ENCODE measurements around the gene AGFG2.

Gene AGFG2

GRCh38 chr7:100588438-100588837 is 49.4 kb downstream of the AGFG2 start:
- no peak for DNase-seq

GRCh38 chr7:100589341-100589947 is 50.4 kb downstream of the AGFG2 start:
- no peak for DNase-seq

GRCh38 chr7:100590077-100590737 is 51.2 kb downstream of the AGFG2 start:
- DNase-seq, result no peak

GRCh38 chr7:100591596-100591995 is 52.6 kb downstream of the AGFG2 start:
- no peak for DNase-seq

GRCh38 chr7:100595188-100595587 is 56.2 kb downstream of the AGFG2 start:
- no peak for DNase-seq

GRCh38 chr7:100598425-100598824 is 59.4 kb downstream of the AGFG2 start:
- no peak for DNase-seq

GRCh38 chr7:100599911-100600729 is 61.1 kb downstream of the AGFG2 start:
- DNase-seq, result no peak

- no peak for DNase-seq
These were observed 61.7 kb downstream of the AGFG2 start for GRCh38 chr7:100600730-100601038.

- no peak for DNase-seq
These were observed 64.1 kb downstream of the AGFG2 start for GRCh38 chr7:100602889-100603725.

- DNase-seq, result no peak
These were observed 64.7 kb downstream of the AGFG2 start for GRCh38 chr7:100603726-100604027.

GRCh38 chr7:100604028-100604975 is 65.3 kb downstream of the AGFG2 start:
- peak in 3 of 4 experiments; percentile 21 to 73 (median 59) for DNase-seq

- peak in 1 of 4 experiments; percentile 27 for DNase-seq
These were observed 66.2 kb downstream of the AGFG2 start for GRCh38 chr7:100604976-100605911.

- DNase-seq, result no peak
These were observed 67.3 kb downstream of the AGFG2 start for GRCh38 chr7:100606313-100606712.

GRCh38 chr7:100607111-100607510 is 68.1 kb downstream of the AGFG2 start:
- no peak for DNase-seq

- no peak for DNase-seq
These were observed 71.0 kb downstream of the AGFG2 start for GRCh38 chr7:100609958-100610357.

- DNase-seq, result peak; percentile 91 to 97 (median 93)
These were observed 73.2 kb downstream of the AGFG2 start, which contains the start of gene MOSPD3 for GRCh38 chr7:100611983-100612729. Gene MOSPD3 (plus strand): TSS chr7:100612540. CDS start chr7:100612792, 252 bp downstream.

- no peak for DNase-seq
These were observed 73.9 kb downstream of the AGFG2 start for GRCh38 chr7:100612730-100613390.

GRCh38 chr7:100613412-100614175 is 74.6 kb downstream of the AGFG2 start:
- no peak for DNase-seq

All from activated naive CD4-positive, alpha-beta T cell (primary cell).